Endodermal cell (in vitro differentiated cells): ENCODE data around the gene ACSM2B. TPM values are rescaled to one million over a fixed set of nuclear protein-coding genes. Genes with fewer than 3 reads are reported as not detected.
"Not testable (repeated sequence)": the region's sequence is repeated elsewhere in the genome, so short reads cannot be mapped to it uniquely, and the experiment has no call there.

Source experiments
- DNase-seq: peaks from one replicate; pipeline ENCODE4 v3.0.0-alpha.2; 2017
- H3K27ac ChIP-seq: 2 replicates; pipeline ENCODE4 v1.5.1; 2013; ENCODE audit warnings: mild to moderate bottlenecking, low read depth, low read length, moderate library complexity
- H3K27me3 ChIP-seq: 2 replicates; pipeline ENCODE4 v1.6.1; 2013; ENCODE audit warnings: mild to moderate bottlenecking, low read length, moderate library complexity; ENCODE audit not compliant: insufficient read depth, control insufficient read depth, poor library complexity, severe bottlenecking
- H3K36me3 ChIP-seq: 2 replicates; pipeline ENCODE4 v1.7.0; 2013; ENCODE audit warnings: mild to moderate bottlenecking, low read length, moderate library complexity; ENCODE audit not compliant: control insufficient read depth, insufficient read depth
- H3K4me1 ChIP-seq: one replicate; pipeline ENCODE4 v1.7.0; 2013; ENCODE audit warnings: low read length; ENCODE audit not compliant: control insufficient read depth, insufficient read depth
- H3K4me3 ChIP-seq: 2 replicates; pipeline ENCODE4 v1.5.1; 2013; ENCODE audit warnings: mild to moderate bottlenecking, low read length, moderate library complexity
- H3K9ac ChIP-seq: 2 replicates; pipeline ENCODE4 v1.6.1; 2013; ENCODE audit warnings: mild to moderate bottlenecking, low read length, moderate library complexity; ENCODE audit not compliant: poor library complexity, severe bottlenecking; ENCODE audit errors: extremely low read depth
- H3K9me3 ChIP-seq: 2 replicates; pipeline ENCODE4 v1.6.1; 2013; ENCODE audit warnings: mild to moderate bottlenecking, low read length, moderate library complexity; ENCODE audit not compliant: control insufficient read depth
- H3K27ac Mint-ChIP-seq: 2 replicates; pipeline ENCODE4 v1.8.0; 2020; ENCODE audit warnings: mixed read lengths
- H3K27me3 Mint-ChIP-seq: 2 replicates; pipeline ENCODE4 v1.8.0; 2021; ENCODE audit warnings: mild to moderate bottlenecking, mixed read lengths; ENCODE audit not compliant: insufficient read depth
- H3K36me3 Mint-ChIP-seq: 2 replicates; pipeline ENCODE4 v1.8.0; 2020; ENCODE audit warnings: low read depth, mixed read lengths
- H3K4me1 Mint-ChIP-seq: 2 replicates; pipeline ENCODE4 v1.8.0; 2020; ENCODE audit warnings: mixed read lengths
- H3K4me3 Mint-ChIP-seq: 2 replicates; pipeline ENCODE4 v1.8.0; 2020; ENCODE audit warnings: mild to moderate bottlenecking, moderate library complexity, mixed read lengths
- H3K9me3 Mint-ChIP-seq: 2 replicates; pipeline ENCODE4 v1.8.0; 2020; ENCODE audit warnings: mild to moderate bottlenecking, mixed read lengths
- CTCF ChIP-seq: fragments of 200-600 bp; sonication (generic); conservative IDR thresholded peaks from 2 replicates; pipeline ENCODE4 v1.5.0; 2021; ENCODE audit warnings: antibody characterized with exemption, mild to moderate bottlenecking
- WGBS, 2 experiments: methylation state at CpG; one replicate each; pipeline versions ENCODE4 v1.1.5 to v1.1.7; 2013; ENCODE audit warnings: missing lambda C conversion rate in 2 of 2, mixed read lengths in 1 of 2; ENCODE audit not compliant: insufficient coverage in 1 of 2, insufficient read length in 1 of 2; 5-methylcytosine and 5-hydroxymethylcytosine counted together
- total RNA-seq, 2 donors: library from RNA; stranded (reverse); fragmentation: NEBNext Ultra II Directional in 1 of 2; extraction: Animal tissue kit (Norgen Biotek cat#: 25700) in 1 of 2; gene quantifications; 2 replicates in 1 of 2; 3 replicates in 1 of 2; pipeline ENCODE4 v1.2.1, GENCODE V29; 2021

Gene ACSM2B
- total RNA-seq, 2 donors from 2014 or later: not detected

- no peak overlapping the region for H3K4me3 Mint-ChIP-seq
- H3K27ac Mint-ChIP-seq: no peak overlapping the region
- Histone ChIP-seq H3K9ac (no peak overlapping the region), H3K9me3 (peaks cover 4% of the 10 kb centered on the region), H3K27ac (no peak overlapping the region), H3K27me3 (no peaks in the 10 kb centered on the region), H3K4me1 (no peaks in the 10 kb centered on the region), H3K36me3 (no peaks in the 10 kb centered on the region), H3K4me3 (no peak overlapping the region)
- H3K36me3 Mint-ChIP-seq: no peaks in the 10 kb centered on the region
- H3K9me3 Mint-ChIP-seq: peaks cover 28% of the 10 kb centered on the region
- no peak for TF ChIP-seq CTCF
- DNase-seq: no peak
- no peaks in the 10 kb centered on the region for H3K27me3 Mint-ChIP-seq
- WGBS, 2 experiments: 86 to 100% methylated on average over 2 to 3 of the region's 3 CpGs
- H3K4me1 Mint-ChIP-seq: no peaks in the 10 kb centered on the region
These were observed 7.8 kb downstream of the ACSM2B start for GRCh38 chr16:20568404-20568803.

DNA sequence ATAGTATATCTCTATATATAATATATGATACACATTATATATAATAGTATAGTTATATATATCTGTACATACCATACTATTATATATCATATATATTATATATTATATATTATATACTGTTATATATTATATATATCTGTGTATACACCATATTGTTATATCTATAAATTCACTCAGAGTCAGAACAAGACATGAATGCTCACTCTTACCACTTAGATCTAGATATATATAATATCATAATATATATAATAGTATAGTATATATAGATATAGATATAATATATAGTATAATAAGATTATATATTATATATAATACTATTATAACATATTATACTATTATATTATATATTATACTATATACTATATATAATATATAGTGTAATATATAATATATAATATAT is 9.3 kb downstream of the ACSM2B start:
- TF ChIP-seq CTCF: no peak
- no peaks in the 10 kb centered on the region for H3K4me1 Mint-ChIP-seq

DNA sequence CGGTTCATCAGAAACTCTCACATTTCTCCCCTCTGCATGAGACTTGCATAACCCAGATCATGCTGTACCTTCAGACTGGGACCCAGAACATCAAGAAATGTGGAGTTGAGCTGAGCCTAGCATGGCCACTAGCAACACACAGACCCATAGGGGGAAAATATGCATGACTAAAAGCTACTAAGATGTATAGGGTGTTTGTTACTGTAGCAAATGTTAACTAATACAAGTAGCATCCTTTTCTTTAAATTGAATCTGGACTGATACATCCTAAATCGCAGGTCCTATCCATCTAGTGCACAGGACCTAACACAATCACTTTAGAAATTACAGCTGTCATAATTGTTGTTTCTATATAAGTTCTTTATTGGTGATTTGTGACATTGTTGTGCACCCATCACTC is 10.8 kb downstream of the ACSM2B start:
- not testable (repeated sequence) for H3K9ac ChIP-seq, H3K4me3 ChIP-seq, H3K4me3 Mint-ChIP-seq, H3K27me3 ChIP-seq, H3K36me3 ChIP-seq, H3K4me1 ChIP-seq, H3K36me3 Mint-ChIP-seq, H3K27ac ChIP-seq, H3K27me3 Mint-ChIP-seq, H3K27ac Mint-ChIP-seq, H3K4me1 Mint-ChIP-seq, DNase-seq, H3K9me3 ChIP-seq
- peaks cover 39% of the 10 kb centered on the region for H3K9me3 Mint-ChIP-seq
- WGBS, 2 experiments: 67% methylated on average over 2 of the region's 2 CpGs; no CpG with 5 or more reads in 1 of the 2 experiments

More for the DNA sequence above, 9.3 kb downstream of the ACSM2B start:
- Mint-ChIP-seq H3K4me3 (no peak overlapping the region), H3K36me3 (no peaks in the 10 kb centered on the region), H3K9me3 (peaks cover 34% of the 10 kb centered on the region), H3K27ac (no peak overlapping the region), H3K27me3 (no peaks in the 10 kb centered on the region)
- H3K9me3 ChIP-seq: peaks cover 4% of the 10 kb centered on the region
- H3K36me3 ChIP-seq: no peaks in the 10 kb centered on the region
- H3K9ac ChIP-seq: no peak overlapping the region
- no peak for DNase-seq
- H3K4me1 ChIP-seq: no peaks in the 10 kb centered on the region
- no peaks in the 10 kb centered on the region for H3K27me3 ChIP-seq
- no peak overlapping the region for H3K27ac ChIP-seq
- no peak overlapping the region for H3K4me3 ChIP-seq

- DNase-seq, H3K27ac Mint-ChIP-seq, H3K36me3 Mint-ChIP-seq, H3K4me3 Mint-ChIP-seq, H3K9me3 ChIP-seq, H3K4me1 ChIP-seq, H3K27me3 Mint-ChIP-seq, H3K27ac ChIP-seq, H3K9ac ChIP-seq, H3K36me3 ChIP-seq, H3K4me1 Mint-ChIP-seq, H3K4me3 ChIP-seq, H3K27me3 ChIP-seq: not testable (repeated sequence)
- H3K9me3 Mint-ChIP-seq: peaks cover 42% of the 10 kb centered on the region
- 100% methylated on average over 1 of the region's 3 CpGs; no CpG with 5 or more reads in 1 of the 2 experiments for WGBS, 2 experiments
These were observed 11.9 kb downstream of the ACSM2B start for GRCh38 chr16:20564218-20564617.

DNA sequence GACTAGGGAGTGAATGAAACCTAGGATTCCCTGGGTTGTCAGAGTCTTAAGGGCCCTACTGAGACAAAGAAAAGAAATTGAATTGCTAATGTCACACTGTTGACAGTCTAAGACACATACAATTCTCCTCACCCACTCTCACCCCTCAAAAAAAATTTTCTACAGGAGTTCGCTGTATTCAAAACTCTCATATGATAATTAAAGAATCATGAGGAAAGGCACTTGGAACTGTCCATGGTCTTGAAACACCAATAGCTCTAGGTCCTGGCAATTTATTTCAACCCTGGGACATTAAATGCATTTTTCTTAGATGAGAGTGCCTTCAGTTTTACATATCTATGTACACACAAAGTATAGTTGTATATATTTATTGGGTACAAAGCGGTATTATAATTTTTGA is 20.5 kb downstream of the ACSM2B start:
- H3K9me3 ChIP-seq, H3K36me3 Mint-ChIP-seq, H3K27me3 Mint-ChIP-seq, H3K36me3 ChIP-seq, H3K9ac ChIP-seq, H3K4me3 ChIP-seq, H3K27me3 ChIP-seq, H3K4me1 Mint-ChIP-seq, H3K27ac ChIP-seq, H3K4me3 Mint-ChIP-seq, H3K27ac Mint-ChIP-seq, H3K4me1 ChIP-seq, DNase-seq: not testable (repeated sequence)
- 50 to 73% methylated on average over 1 of the region's 2 CpGs for WGBS, 2 experiments
- peaks cover 46% of the 10 kb centered on the region for H3K9me3 Mint-ChIP-seq

DNA sequence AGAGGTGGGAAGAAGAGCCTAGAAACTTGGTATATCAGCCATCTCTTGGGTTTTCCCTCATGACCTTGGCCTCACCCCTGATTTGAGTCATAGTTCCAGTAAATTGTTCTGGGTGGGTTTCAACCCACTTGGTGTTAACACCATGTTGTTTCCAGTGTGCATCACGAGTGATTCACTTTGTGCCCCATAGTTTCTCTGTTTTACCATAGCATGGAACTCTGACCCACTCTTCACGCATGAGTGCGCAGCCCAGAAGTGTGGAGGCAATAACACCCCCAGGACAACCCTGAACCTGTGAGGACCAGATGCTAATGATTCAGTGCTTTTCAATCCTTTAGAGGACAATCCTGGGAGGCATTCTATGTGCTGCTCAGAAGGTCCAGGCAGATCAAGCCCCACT is 21.5 kb downstream of the ACSM2B start:
- not testable (repeated sequence) for H3K9ac ChIP-seq, H3K27ac ChIP-seq, DNase-seq, H3K4me1 Mint-ChIP-seq, H3K4me3 Mint-ChIP-seq, H3K9me3 ChIP-seq, H3K36me3 Mint-ChIP-seq, H3K27ac Mint-ChIP-seq, H3K36me3 ChIP-seq, H3K4me3 ChIP-seq, H3K27me3 ChIP-seq, H3K27me3 Mint-ChIP-seq, H3K4me1 ChIP-seq
- WGBS, 2 experiments: 65 to 87% methylated on average over 3 of the region's 3 CpGs
- H3K9me3 Mint-ChIP-seq: peaks cover 43% of the 10 kb centered on the region
